Measurements from ENCODE around the gene MAP1LC3B.

MAP1LC3B gene

GRCh38 chr16:87411375-87412271, 19.5 kb downstream of the MAP1LC3B start:
- DNase-seq = no peak

- DNase-seq = no peak
These were observed 20.3 kb downstream of the MAP1LC3B start for GRCh38 chr16:87412371-87412995.

- no peak for DNase-seq
These were observed 20.9 kb downstream of the MAP1LC3B start for GRCh38 chr16:87412996-87413421.

- DNase-seq = no peak
These were observed 22.1 kb downstream of the MAP1LC3B start for GRCh38 chr16:87414251-87414680.

GRCh38 chr16:87415441-87415840, 23.3 kb downstream of the MAP1LC3B start:
- no peak for DNase-seq

- peak in 1 of 2 experiments; percentile 15 for DNase-seq
These were observed 24.8 kb downstream of the MAP1LC3B start for GRCh38 chr16:87416826-87417527.

- no peak for DNase-seq
These were observed 25.4 kb downstream of the MAP1LC3B start for GRCh38 chr16:87417528-87417910.

GRCh38 chr16:87418216-87418615, 26.1 kb downstream of the MAP1LC3B start:
- no peak for DNase-seq

GRCh38 chr16:87418644-87419043, 26.5 kb downstream of the MAP1LC3B start:
- no peak for DNase-seq

- DNase-seq = no peak
These were observed 28.2 kb downstream of the MAP1LC3B start for GRCh38 chr16:87420026-87421002.

GRCh38 chr16:87421003-87421912, 29.1 kb downstream of the MAP1LC3B start:
- no peak for DNase-seq

GRCh38 chr16:87422106-87422505, 30.0 kb downstream of the MAP1LC3B start:
- DNase-seq = no peak

GRCh38 chr16:87423429-87423828, 31.3 kb downstream of the MAP1LC3B start:
- DNase-seq = no peak

GRCh38 chr16:87424266-87424665, 32.1 kb downstream of the MAP1LC3B start:
- no peak for DNase-seq

- no peak for DNase-seq
These were observed 33.8 kb downstream of the MAP1LC3B start for GRCh38 chr16:87425941-87426340.

- no peak for DNase-seq
These were observed 34.5 kb downstream of the MAP1LC3B start for GRCh38 chr16:87426423-87427215.

GRCh38 chr16:87431926-87432325, 39.8 kb downstream of the MAP1LC3B start:
- DNase-seq = no peak

GRCh38 chr16:87432330-87432915, 40.3 kb downstream of the MAP1LC3B start:
- DNase-seq = no peak

GRCh38 chr16:87434146-87434667, 42.1 kb downstream of the MAP1LC3B start:
- no peak for DNase-seq

Data from stimulated activated CD4-positive, alpha-beta T cell treated with anti-CD3 and anti-CD28 coated beads, Interleukin-4, amount 100 ng/mL, for 4 hours (primary cell).